HG02970 (cell line): Measurements from ENCODE around the gene MET.
"Not testable (repeated sequence)": the region's sequence is repeated elsewhere in the genome, so short reads cannot be mapped to it uniquely, and the experiment has no call there.

Source experiments
- ATAC-seq: cut with Tn5 transposase; IDR thresholded peaks from one replicate; pipeline ENCODE4 v1.9.1; 2021; ENCODE audit warnings: mild to moderate bottlenecking, moderate library complexity, moderate number of reproducible peaks; ENCODE audit not compliant: unreplicated experiment, low FRiP score

The MET gene

GRCh38 chr7:116741625-116742316, 69.8 kb downstream of the MET start:
- no peak for ATAC-seq

- no peak for ATAC-seq
These were observed 70.6 kb downstream of the MET start for GRCh38 chr7:116742641-116743040.

GRCh38 chr7:116743835-116744234, 71.8 kb downstream of the MET start:
- ATAC-seq = not testable (repeated sequence)

GRCh38 chr7:116746388-116746787, 74.4 kb downstream of the MET start:
- ATAC-seq = not testable (repeated sequence)

- not testable (repeated sequence) for ATAC-seq
These were observed 79.1 kb downstream of the MET start for GRCh38 chr7:116751070-116751469.

- ATAC-seq = no peak
These were observed 80.5 kb downstream of the MET start for GRCh38 chr7:116752305-116753074.

GRCh38 chr7:116753130-116753529, 81.1 kb downstream of the MET start:
- no peak for ATAC-seq

- no peak for ATAC-seq
These were observed 82.2 kb downstream of the MET start for GRCh38 chr7:116754186-116754585.

- ATAC-seq = no peak
These were observed 85.3 kb downstream of the MET start for GRCh38 chr7:116757283-116757682.

- ATAC-seq = not testable (repeated sequence)
These were observed 87.6 kb downstream of the MET start for GRCh38 chr7:116759642-116760041.

- no peak for ATAC-seq
These were observed 91.0 kb downstream of the MET start for GRCh38 chr7:116762971-116763370.

GRCh38 chr7:116763647-116764046, 91.7 kb downstream of the MET start:
- ATAC-seq = no peak

- no peak for ATAC-seq
These were observed 94.9 kb downstream of the MET start for GRCh38 chr7:116766881-116767280.

GRCh38 chr7:116769546-116769945, 97.5 kb downstream of the MET start:
- no peak for ATAC-seq

GRCh38 chr7:116770941-116771340, 98.9 kb downstream of the MET start:
- no peak for ATAC-seq

GRCh38 chr7:116771640-116772039, 99.6 kb downstream of the MET start:
- ATAC-seq = no peak

GRCh38 chr7:116772423-116772863, 100.4 kb downstream of the MET start:
- no peak for ATAC-seq

GRCh38 chr7:116772926-116773749, 101.1 kb downstream of the MET start:
- ATAC-seq = no peak

- no peak for ATAC-seq
These were observed 104.0 kb downstream of the MET start for GRCh38 chr7:116776046-116776445.

- no peak for ATAC-seq
These were observed 104.8 kb downstream of the MET start for GRCh38 chr7:116776610-116777289.
